Dermis microvascular lymphatic vessel endothelial cell (primary cell): ENCODE measurements around the gene GNLY. TPM values are rescaled to one million over a fixed set of nuclear protein-coding genes. Genes with fewer than 3 reads are reported as not detected.

Experiments used
- DNase-seq, 2 donors: peaks; one replicate each; pipeline versions ENCODE4 v3.0.0 to v3.0.0-alpha.2; 2010; ENCODE audit warnings: low read depth in 2 of 2
- total RNA-seq: library from RNA; depleted of rRNA; stranded (reverse); fragments of >200 nt; gene quantifications from 2 replicates; pipeline ENCODE4 v1.2.1, GENCODE V29; 2014

Gene GNLY
- total RNA-seq, 1 donor from 2014 or later: not detected

DNA sequence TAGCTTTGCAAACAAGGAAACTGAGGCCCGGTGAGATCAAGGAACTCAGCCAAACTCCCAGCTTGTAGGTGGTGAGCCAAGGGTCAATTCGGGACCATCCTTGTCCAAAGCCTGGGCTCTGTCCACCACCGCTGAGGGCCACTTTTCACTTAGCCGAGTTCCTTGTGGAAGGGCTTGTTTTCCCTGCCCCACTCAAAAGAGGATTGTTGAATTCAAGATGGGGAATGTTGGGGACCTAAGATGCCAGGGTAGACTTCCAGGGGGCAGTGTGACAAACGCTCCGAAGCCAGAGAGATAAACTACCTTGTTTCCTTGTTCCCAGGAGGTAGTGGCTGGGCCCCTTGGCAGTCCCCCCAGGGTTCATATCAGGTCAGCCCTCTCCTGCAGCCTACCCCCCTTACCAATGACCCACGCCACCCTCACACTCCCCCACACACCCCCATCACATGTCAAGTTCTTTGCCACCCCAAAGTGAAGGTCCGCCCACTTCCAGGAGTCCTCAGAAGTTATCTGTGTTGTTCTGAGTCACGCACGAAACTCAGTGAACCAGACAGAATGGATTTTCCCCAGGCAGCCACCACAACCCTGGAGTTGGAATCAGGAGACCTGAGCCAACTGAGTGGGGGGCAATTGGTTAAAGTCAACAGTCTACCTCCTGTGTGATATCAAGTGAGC, 49.3 kb downstream of the GNLY start:
- DNase-seq: peak in 1 of 2 donors; percentile 57

DNA sequence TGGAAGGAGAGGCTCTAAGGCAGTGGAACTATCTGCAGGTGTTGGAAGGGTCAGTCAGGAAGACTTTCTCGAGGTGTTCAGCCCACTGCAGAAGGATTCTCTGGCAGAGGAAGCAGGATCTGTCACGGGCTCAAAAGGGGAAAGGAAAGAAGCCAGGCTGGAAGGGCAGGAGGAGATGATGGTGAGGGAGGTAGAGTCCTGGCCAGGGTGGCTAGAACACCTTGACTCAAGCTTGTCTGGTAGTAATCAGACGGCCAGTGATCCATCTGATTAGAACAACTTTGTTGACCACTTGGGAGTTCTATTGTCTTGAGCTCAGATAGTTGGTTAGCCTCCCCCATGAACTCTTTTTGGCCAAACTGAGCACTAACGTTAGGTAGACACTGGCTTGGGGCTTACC, 49.9 kb downstream of the GNLY start:
- no peak for DNase-seq

- DNase-seq: no peak
Observed at GRCh38 chr2:85744741-85745601, 50.8 kb downstream of the GNLY start.

DNA sequence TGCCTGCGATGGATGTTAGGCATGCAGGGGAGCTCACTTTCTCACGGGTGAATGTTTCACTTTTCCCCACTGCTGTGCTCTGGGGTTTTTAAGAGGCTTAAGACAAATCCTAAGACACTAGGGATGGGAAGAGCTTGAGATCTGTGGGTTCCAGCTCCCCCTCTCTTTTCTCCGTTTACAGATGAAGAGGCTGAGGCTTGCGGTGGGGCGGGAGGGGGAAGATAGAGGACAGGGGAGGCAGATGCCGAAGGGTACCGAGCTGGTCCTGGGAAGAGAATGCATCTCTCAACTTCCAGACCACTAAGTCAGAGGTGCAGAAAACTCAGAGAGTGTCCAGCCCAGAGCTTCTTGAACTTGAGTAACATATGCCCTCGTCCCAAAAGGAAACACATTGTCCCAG, 51.5 kb downstream of the GNLY start:
- DNase-seq: no peak

DNA sequence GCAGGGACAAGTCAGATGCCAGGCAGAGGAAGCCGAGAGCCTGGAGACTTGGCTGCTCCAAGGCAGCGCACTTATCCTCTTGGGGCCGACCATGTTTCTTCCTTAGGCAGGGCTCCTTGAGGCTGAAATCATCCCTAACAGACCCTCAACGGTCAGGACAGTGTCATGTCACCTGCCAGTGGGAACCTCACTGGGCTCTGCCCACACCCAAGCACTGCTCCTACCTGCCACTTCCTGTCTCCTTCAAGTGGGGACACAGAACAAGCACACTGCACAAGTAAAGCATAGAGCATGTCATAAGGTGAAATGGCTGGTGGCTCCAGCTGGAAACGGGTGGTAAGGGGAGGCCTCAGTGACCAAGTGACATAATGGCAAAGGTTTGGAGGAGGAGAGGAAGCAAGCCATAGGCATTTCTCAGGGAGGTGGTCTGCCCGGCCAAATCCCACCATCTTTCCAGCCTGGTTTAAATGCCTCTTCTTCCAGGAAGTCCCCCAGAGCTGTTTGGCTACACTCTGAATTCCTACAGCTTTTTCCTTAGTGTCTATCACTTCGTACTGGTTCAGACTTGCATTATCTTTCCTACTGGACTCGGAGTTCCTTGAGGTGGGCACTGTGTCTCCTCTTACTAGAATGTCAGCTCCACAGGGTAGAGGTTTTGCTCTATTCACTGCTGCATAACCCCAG, 52.3 kb downstream of the GNLY start:
- DNase-seq: no peak

DNA sequence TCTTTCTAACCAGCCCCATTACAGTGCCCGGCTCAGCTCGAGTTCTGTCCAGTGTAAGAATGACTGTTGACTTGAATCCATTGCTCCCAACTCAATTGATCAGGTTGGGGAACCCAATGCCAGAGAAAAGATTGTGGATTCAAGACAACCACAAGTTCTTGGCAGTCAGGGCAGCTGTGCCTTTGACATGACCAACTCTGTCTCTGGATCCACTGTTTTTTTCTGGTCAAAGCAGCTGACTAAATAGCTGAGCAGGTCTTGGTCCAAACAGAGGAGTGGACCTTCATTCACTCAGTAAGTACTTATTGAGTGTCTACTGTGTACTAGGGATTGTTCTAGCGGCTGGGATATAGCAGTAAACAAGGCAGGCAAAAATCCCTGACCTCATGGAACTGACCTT, 53.3 kb downstream of the GNLY start:
- no peak for DNase-seq

DNA sequence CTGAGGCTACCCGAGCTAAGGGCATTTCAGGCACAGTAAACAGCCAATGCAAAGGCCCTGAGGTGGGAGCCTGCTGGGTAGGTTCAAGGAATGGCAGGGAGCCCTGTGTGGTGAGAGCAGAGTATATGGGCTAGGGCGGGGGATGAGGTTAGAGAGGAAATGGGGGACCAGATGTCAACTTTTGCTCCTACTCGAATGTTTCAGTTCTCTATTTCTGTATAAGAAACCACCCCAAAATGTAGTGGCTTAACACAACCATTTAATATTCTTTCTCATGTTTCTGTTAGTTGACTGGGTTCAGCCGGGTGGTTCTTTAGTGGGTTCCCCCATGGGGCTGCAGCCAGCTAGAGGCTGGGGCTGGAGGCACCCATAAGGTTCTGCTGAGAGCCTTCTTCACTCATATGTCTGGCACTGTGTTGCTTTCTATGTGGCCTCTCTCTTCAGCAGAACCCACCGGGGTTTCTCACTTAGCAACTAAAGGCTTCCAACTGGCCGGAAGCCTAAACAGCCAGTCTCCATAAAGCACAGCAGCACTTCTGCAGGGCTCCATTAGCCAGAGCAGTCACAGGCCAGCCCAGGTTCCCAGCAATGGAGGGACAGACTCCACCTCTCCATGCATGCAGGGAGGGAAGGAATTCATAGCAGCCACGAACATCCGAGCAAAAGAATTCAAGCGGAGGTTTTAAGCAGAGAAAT, 54.0 kb downstream of the GNLY start:
- no peak for DNase-seq

Other genes starting within 250 kb of the GNLY start
- gene MAT2A, start 155.2 kb upstream of the GNLY start, total RNA-seq: 89.1 and 116 TPM in 2 replicates
- 27.3 and 40.0 TPM in 2 replicates for gene GGCX, start 132.9 kb upstream of the GNLY start, total RNA-seq
- gene VAMP8, start 116.8 kb upstream of the GNLY start, total RNA-seq: 2.8 and 5.9 TPM in 2 replicates
- 89.2 and 109 TPM in 2 replicates for gene VAMP5, start 109.9 kb upstream of the GNLY start, total RNA-seq
- 197 and 224 TPM in 2 replicates for gene RNF181, start 98.6 kb upstream of the GNLY start, total RNA-seq
- gene TMEM150A, start 91.7 kb upstream of the GNLY start, total RNA-seq: 5.8 and 14.2 TPM in 2 replicates
- 16.6 and 20.7 TPM in 2 replicates for gene C2orf68, start 82.3 kb upstream of the GNLY start, total RNA-seq
- gene USP39, start 78.2 kb upstream of the GNLY start, total RNA-seq: 37.7 and 42.6 TPM in 2 replicates
- gene SFTPB, start 26.2 kb upstream of the GNLY start, total RNA-seq: not detected in 2 replicates
- 13.1 and 21.5 TPM in 2 replicates for gene ATOH8, start 59.6 kb downstream of the GNLY start, total RNA-seq
- 2.6 and 4.4 TPM in 2 replicates for gene ST3GAL5, start 194.6 kb downstream of the GNLY start, total RNA-seq